GM18508 (cell line): ENCODE measurements around the gene GET4.

Experiments
- ATAC-seq: cut with Tn5 transposase; IDR thresholded peaks from one replicate; pipeline ENCODE4 v1.9.1; 2021; ENCODE audit warnings: moderate number of reproducible peaks; ENCODE audit not compliant: insufficient read depth, unreplicated experiment

Gene GET4

GRCh38 chr7:876077-876971 lies at the start of gene GET4:
Gene GET4, plus strand, starts transcription at chr7:876554. Its CDS starts 92 bp downstream, at chr7:876646.
- ATAC-seq: peak; percentile 37

- ATAC-seq: no peak
These were observed 47.4 kb upstream of the GET4 start for GRCh38 chr7:828793-829561.

GRCh38 chr7:830069-830468 lies 46.3 kb upstream of the GET4 start:
- ATAC-seq: no peak

- no peak for ATAC-seq
These were observed 44.7 kb upstream of the GET4 start for GRCh38 chr7:831596-832166.

- no peak for ATAC-seq
These were observed 44.0 kb upstream of the GET4 start, which contains the start of gene SUN1 for GRCh38 chr7:832167-832967. Gene SUN1, plus strand, starts transcription at chr7:832476. Its CDS starts 49 bp downstream, at chr7:832525.

- ATAC-seq: no peak
These were observed 43.4 kb upstream of the GET4 start for GRCh38 chr7:832968-833424.

- ATAC-seq: no peak
These were observed 42.6 kb upstream of the GET4 start for GRCh38 chr7:833601-834258.

- ATAC-seq: no peak
These were observed 42.1 kb upstream of the GET4 start for GRCh38 chr7:834277-834676.

- ATAC-seq: no peak
These were observed 41.3 kb upstream of the GET4 start for GRCh38 chr7:835021-835420.

- ATAC-seq: no peak
These were observed 40.6 kb upstream of the GET4 start for GRCh38 chr7:835485-836401.

- ATAC-seq: no peak
These were observed 39.9 kb upstream of the GET4 start for GRCh38 chr7:836429-836828.

GRCh38 chr7:837001-837400 lies 39.4 kb upstream of the GET4 start:
- ATAC-seq: no peak

GRCh38 chr7:840001-840600 lies 36.3 kb upstream of the GET4 start:
- no peak for ATAC-seq

GRCh38 chr7:841943-842342 lies 34.4 kb upstream of the GET4 start:
- ATAC-seq: no peak

GRCh38 chr7:842431-843031 lies 33.8 kb upstream of the GET4 start:
- ATAC-seq: no peak

GRCh38 chr7:843230-843629 lies 33.1 kb upstream of the GET4 start:
- no peak for ATAC-seq

GRCh38 chr7:844043-844442 lies 32.3 kb upstream of the GET4 start:
- ATAC-seq: no peak

- ATAC-seq: no peak
These were observed 31.8 kb upstream of the GET4 start for GRCh38 chr7:844514-844913.
